Astrocyte of the cerebellum (primary cell): ENCODE measurements around the gene WDSUB1.

Source experiments
- DNase-seq: peaks from one replicate; pipeline ENCODE4 v3.0.0-alpha.2; 2011; ENCODE audit warnings: low read depth
- H3K4me3 ChIP-seq: 2 replicates; pipeline ENCODE4 v1.5.1; 2011; ENCODE audit warnings: mild to moderate bottlenecking, low read depth, low read length, moderate library complexity
- CTCF ChIP-seq: IDR thresholded peaks from 2 replicates; pipeline ENCODE4 v1.5.1; 2012; ENCODE audit warnings: low read length, low read depth, moderate library complexity, mild to moderate bottlenecking; ENCODE audit errors: missing control alignments
- in situ Hi-C: cut with HindIII; loops from 2 replicates; pipeline ENCODE4 v1.10.0; 2017; ENCODE audit warnings: low sequenced_read_pairs

Gene WDSUB1

GRCh38 chr2:159246325-159246988, 40.0 kb downstream of the WDSUB1 start:
- in situ Hi-C loops: no loop called here
- no peak for DNase-seq
- H3K4me3 ChIP-seq: no peak overlapping the region
- no peak for TF ChIP-seq CTCF

GRCh38 chr2:159243529-159243928, 43.0 kb downstream of the WDSUB1 start:
- DNase-seq: no peak
- TF ChIP-seq CTCF: no peak
- in situ Hi-C loops: no loop called here
- H3K4me3 ChIP-seq: no peak overlapping the region

GRCh38 chr2:159234868-159235267, 51.6 kb downstream of the WDSUB1 start:
- in situ Hi-C loops: no loop called here
- no peak for DNase-seq
- TF ChIP-seq CTCF: no peak
- no peak overlapping the region for H3K4me3 ChIP-seq

- in situ Hi-C loops: no loop called here
- no peak for TF ChIP-seq CTCF
- no peak overlapping the region for H3K4me3 ChIP-seq
- no peak for DNase-seq
Measured at GRCh38 chr2:159232456-159233170, 53.9 kb downstream of the WDSUB1 start.

GRCh38 chr2:159230145-159230877, 56.2 kb downstream of the WDSUB1 start:
- in situ Hi-C loops: no loop called here

More at GRCh38 chr2:159230145-159230877, 56.2 kb downstream of the WDSUB1 start:
- no peak for TF ChIP-seq CTCF
- no peak for DNase-seq
- no peak overlapping the region for H3K4me3 ChIP-seq
